Thyroid gland (tissue), 4 donors: Measurements from ENCODE around the gene LMNTD2.

ENCODE experiments used
- CTCF ChIP-seq, 6 experiments: fragments of 200-600 bp in 3 of 6; fragments of 450-650 bp in 3 of 6; sonication (generic) in 3 of 6; IDR thresholded peaks; one replicate each; pipeline ENCODE4 v1.5.1; 2016 to 2019; ENCODE audit warnings: antibody characterized with exemption in 6 of 6, mild to moderate bottlenecking in 2 of 6, inconsistent platforms in 1 of 6, moderate library complexity in 1 of 6
- POLR2A ChIP-seq, 2 donors: fragments of 450-650 bp; IDR thresholded peaks; one replicate each; pipeline ENCODE4 v1.6.1; 2017; ENCODE audit warnings: antibody characterized with exemption in 2 of 2, mild to moderate bottlenecking in 2 of 2, moderate library complexity in 1 of 2

- TF ChIP-seq POLR2A (IDR thresholded peaks at IDR 0.05) (no peak), CTCF (IDR thresholded peaks at IDR 0.05) (no peak)
These were observed 20.5 kb downstream of the LMNTD2 start for GRCh38 chr11:539971-540481.
